ENCODE data around the gene SPTLC3. TPM values are rescaled to one million over a fixed set of nuclear protein-coding genes. Genes with fewer than 3 reads are reported as not detected.

SPTLC3 gene
- total and polyA plus RNA-seq, 4 donors = 1.4 to 12.1 (median 2.9) TPM

GRCh38 chr20:13180986-13181889, 172.5 kb downstream of the SPTLC3 start:
- intact Hi-C loops (cut with DNase I) = no loop called here
- no peak for ATAC-seq (ENCODE audit: low FRiP score)
- 71 to 78% methylated on average over 7 of the region's 7 CpGs for WGBS, 2 donors
- Histone ChIP-seq H3K4me1 (ENCODE audit: control insufficient read depth in 1 of 2, insufficient read depth in 2 of 2, low read length in 2 of 2) (peaks cover 0 to 1% of the 10 kb centered on the region in 2 donors), H3K27me3 (ENCODE audit: control insufficient read depth in 1 of 2, insufficient read depth in 2 of 2, low read length in 1 of 2) (no peaks in the 10 kb centered on the region), H3K9me3 (ENCODE audit: control insufficient read depth, low read length) (peaks cover 2% of the 10 kb centered on the region), H3K27ac (ENCODE audit: low read depth in 1 of 2, low read length in 2 of 2) (no peak overlapping the region), H3K36me3 (ENCODE audit: control insufficient read depth in 1 of 2, insufficient read depth in 2 of 2, low read length in 1 of 2) (no peaks in the 10 kb centered on the region), H3K4me3 (ENCODE audit: low read length in 2 of 2) (no peak overlapping the region)
- DNase-seq = no peak

GRCh38 chr20:13183005-13183404, 174.2 kb downstream of the SPTLC3 start:
- WGBS, 2 donors = 40 to 55% methylated on average over 1 of the region's 1 CpG
- no peaks in the 10 kb centered on the region for H3K27me3 ChIP-seq (ENCODE audit: control insufficient read depth in 1 of 2, insufficient read depth in 2 of 2, low read length in 1 of 2)
- peaks cover 2% of the 10 kb centered on the region for H3K9me3 ChIP-seq (ENCODE audit: control insufficient read depth, low read length)
- no peak overlapping the region for H3K4me3 ChIP-seq (ENCODE audit: low read length in 2 of 2)
- intact Hi-C loops (cut with DNase I) = no loop called here
- H3K4me1 ChIP-seq (ENCODE audit: control insufficient read depth in 1 of 2, insufficient read depth in 2 of 2, low read length in 2 of 2) = peaks cover 0 to 1% of the 10 kb centered on the region in 2 donors
- no peak overlapping the region for H3K27ac ChIP-seq (ENCODE audit: low read depth in 1 of 2, low read length in 2 of 2)
- ATAC-seq (ENCODE audit: low FRiP score) (no peak), DNase-seq (no peak)
- H3K36me3 ChIP-seq (ENCODE audit: control insufficient read depth in 1 of 2, insufficient read depth in 2 of 2, low read length in 1 of 2) = no peaks in the 10 kb centered on the region

DNA sequence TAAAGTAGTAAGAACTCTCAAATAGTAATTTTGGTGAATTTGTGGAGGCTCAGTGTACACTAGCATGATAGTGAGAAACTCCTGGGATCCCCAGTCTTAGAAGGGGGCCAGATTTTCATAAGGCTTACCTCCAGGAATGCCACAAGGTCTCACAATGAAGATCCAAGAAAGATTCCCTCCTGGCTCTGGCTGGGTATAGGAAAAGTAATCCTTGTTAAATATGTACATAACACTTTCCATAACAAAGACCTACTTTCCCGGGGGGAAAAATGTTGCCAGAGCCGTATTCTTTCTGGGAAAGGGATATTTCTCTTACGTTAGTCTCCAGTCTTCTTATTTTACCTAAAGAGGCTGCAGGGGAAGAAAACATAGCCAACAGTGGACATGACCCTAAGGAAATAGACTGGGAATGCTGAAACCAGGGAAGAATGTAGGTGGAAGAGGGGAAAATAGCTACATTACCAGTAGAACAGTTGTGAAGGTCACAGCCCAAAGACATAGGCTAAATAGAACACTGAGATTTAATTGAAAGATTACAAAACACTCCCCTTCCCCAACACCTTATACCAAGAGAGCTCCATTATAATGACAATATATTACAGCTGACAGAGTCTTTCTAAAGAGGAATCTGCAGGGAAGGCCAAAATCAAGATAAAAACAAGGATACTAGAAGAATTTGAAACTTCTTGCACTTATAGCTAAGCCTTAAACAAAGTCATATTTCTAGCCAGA, 177.4 kb downstream of the SPTLC3 start:
- Histone ChIP-seq H3K27ac (ENCODE audit: low read depth in 1 of 2, low read length in 2 of 2) (no peak overlapping the region), H3K27me3 (ENCODE audit: control insufficient read depth in 1 of 2, insufficient read depth in 2 of 2, low read length in 1 of 2) (no peaks in the 10 kb centered on the region), H3K4me3 (ENCODE audit: low read length in 2 of 2) (no peak overlapping the region), H3K36me3 (ENCODE audit: control insufficient read depth in 1 of 2, insufficient read depth in 2 of 2, low read length in 1 of 2) (no peaks in the 10 kb centered on the region), H3K9me3 (ENCODE audit: control insufficient read depth, low read length) (peaks cover under 1% of the 10 kb centered on the region), H3K4me1 (ENCODE audit: control insufficient read depth in 1 of 2, insufficient read depth in 2 of 2, low read length in 2 of 2) (peaks cover 0 to 1% of the 10 kb centered on the region in 2 donors)
- DNase-seq (no peak), ATAC-seq (ENCODE audit: low FRiP score) (no peak)
- intact Hi-C loops (cut with DNase I) = no loop called here
- WGBS, 2 donors = 47 to 53% methylated on average over 3 of the region's 3 CpGs

DNA sequence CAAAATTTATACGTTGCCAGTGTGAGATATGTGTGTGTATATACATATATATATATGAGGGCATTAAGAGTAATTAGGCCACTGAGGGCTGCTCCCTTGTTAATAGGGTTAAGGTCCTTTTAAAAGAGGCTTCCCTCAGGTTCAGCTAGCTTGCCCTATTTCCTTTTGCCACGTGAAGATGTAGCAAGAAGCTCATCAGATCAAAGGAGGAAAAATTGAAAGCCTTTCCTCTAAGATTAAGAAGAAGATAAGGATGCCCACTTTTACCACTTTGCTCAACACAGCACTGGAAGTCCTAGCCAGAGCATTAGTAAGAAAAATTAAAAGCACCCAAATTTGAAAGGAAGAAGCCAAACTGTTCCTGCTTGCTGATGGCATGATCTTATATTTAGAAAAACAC, 179.1 kb downstream of the SPTLC3 start:
- H3K27ac ChIP-seq (ENCODE audit: low read depth in 1 of 2, low read length in 2 of 2) = no peak overlapping the region
- WGBS, 2 donors = 63 to 77% methylated on average over 2 of the region's 2 CpGs
- peaks cover 0 to under 1% of the 10 kb centered on the region in 2 donors for H3K4me1 ChIP-seq (ENCODE audit: control insufficient read depth in 1 of 2, insufficient read depth in 2 of 2, low read length in 2 of 2)
- ATAC-seq (ENCODE audit: low FRiP score) (no peak), DNase-seq (no peak)
- H3K27me3 ChIP-seq (ENCODE audit: control insufficient read depth in 1 of 2, insufficient read depth in 2 of 2, low read length in 1 of 2) = no peaks in the 10 kb centered on the region
- intact Hi-C loops (cut with DNase I) = no loop called here
- H3K36me3 ChIP-seq (ENCODE audit: control insufficient read depth in 1 of 2, insufficient read depth in 2 of 2, low read length in 1 of 2) = no peaks in the 10 kb centered on the region
- H3K9me3 ChIP-seq (ENCODE audit: control insufficient read depth, low read length) = no peaks in the 10 kb centered on the region
- no peak overlapping the region for H3K4me3 ChIP-seq (ENCODE audit: low read length in 2 of 2)

GRCh38 chr20:13199279-13199678, 190.5 kb downstream of the SPTLC3 start:
- Histone ChIP-seq H3K4me3 (ENCODE audit: low read length in 2 of 2) (no peak overlapping the region), H3K9me3 (ENCODE audit: control insufficient read depth, low read length) (no peaks in the 10 kb centered on the region), H3K27ac (ENCODE audit: low read depth in 1 of 2, low read length in 2 of 2) (no peak overlapping the region), H3K36me3 (ENCODE audit: control insufficient read depth in 1 of 2, insufficient read depth in 2 of 2, low read length in 1 of 2) (no peaks in the 10 kb centered on the region), H3K4me1 (ENCODE audit: control insufficient read depth in 1 of 2, insufficient read depth in 2 of 2, low read length in 2 of 2) (no peaks in the 10 kb centered on the region), H3K27me3 (ENCODE audit: control insufficient read depth in 1 of 2, insufficient read depth in 2 of 2, low read length in 1 of 2) (no peaks in the 10 kb centered on the region)
- ATAC-seq (ENCODE audit: low FRiP score) (no peak), DNase-seq (no peak)
- 41 to 63% methylated on average over 2 of the region's 2 CpGs for WGBS, 2 donors
- intact Hi-C loops (cut with DNase I) = no loop called here

GRCh38 chr20:13200767-13201500, 192.2 kb downstream of the SPTLC3 start:
- ATAC-seq (ENCODE audit: low FRiP score) (no peak), DNase-seq (no peak)
- no peaks in the 10 kb centered on the region for H3K36me3 ChIP-seq (ENCODE audit: control insufficient read depth in 1 of 2, insufficient read depth in 2 of 2, low read length in 1 of 2)
- no peak overlapping the region for H3K27ac ChIP-seq (ENCODE audit: low read depth in 1 of 2, low read length in 2 of 2)
- no peaks in the 10 kb centered on the region for H3K27me3 ChIP-seq (ENCODE audit: control insufficient read depth in 1 of 2, insufficient read depth in 2 of 2, low read length in 1 of 2)
- intact Hi-C loops (cut with DNase I) = no loop called here
- H3K9me3 ChIP-seq (ENCODE audit: control insufficient read depth, low read length) = no peaks in the 10 kb centered on the region
- no peak overlapping the region for H3K4me3 ChIP-seq (ENCODE audit: low read length in 2 of 2)
- WGBS, 2 donors = 43 to 48% methylated on average over 5 of the region's 5 CpGs
- no peaks in the 10 kb centered on the region for H3K4me1 ChIP-seq (ENCODE audit: control insufficient read depth in 1 of 2, insufficient read depth in 2 of 2, low read length in 2 of 2)

GRCh38 chr20:13202565-13202964, 193.8 kb downstream of the SPTLC3 start:
- Histone ChIP-seq H3K9me3 (ENCODE audit: control insufficient read depth, low read length) (no peaks in the 10 kb centered on the region), H3K36me3 (ENCODE audit: control insufficient read depth in 1 of 2, insufficient read depth in 2 of 2, low read length in 1 of 2) (no peaks in the 10 kb centered on the region), H3K4me3 (ENCODE audit: low read length in 2 of 2) (no peak overlapping the region), H3K27ac (ENCODE audit: low read depth in 1 of 2, low read length in 2 of 2) (no peak overlapping the region), H3K4me1 (ENCODE audit: control insufficient read depth in 1 of 2, insufficient read depth in 2 of 2, low read length in 2 of 2) (no peaks in the 10 kb centered on the region), H3K27me3 (ENCODE audit: control insufficient read depth in 1 of 2, insufficient read depth in 2 of 2, low read length in 1 of 2) (no peaks in the 10 kb centered on the region)
- ATAC-seq (ENCODE audit: low FRiP score) (no peak), DNase-seq (no peak)
- intact Hi-C loops (cut with DNase I) = no loop called here
- WGBS, 2 donors = 39 to 48% methylated on average over 6 of the region's 6 CpGs

- no peaks in the 10 kb centered on the region for H3K36me3 ChIP-seq (ENCODE audit: control insufficient read depth in 1 of 2, insufficient read depth in 2 of 2, low read length in 1 of 2)
- ATAC-seq (ENCODE audit: low FRiP score) (no peak), DNase-seq (no peak)
- H3K27ac ChIP-seq (ENCODE audit: low read depth in 1 of 2, low read length in 2 of 2) = no peak overlapping the region
- no peak overlapping the region for H3K4me3 ChIP-seq (ENCODE audit: low read length in 2 of 2)
- intact Hi-C loops (cut with DNase I) = no loop called here
- 80 to 82% methylated on average over 4 of the region's 4 CpGs for WGBS, 2 donors
- H3K9me3 ChIP-seq (ENCODE audit: control insufficient read depth, low read length) = no peaks in the 10 kb centered on the region
- H3K27me3 ChIP-seq (ENCODE audit: control insufficient read depth in 1 of 2, insufficient read depth in 2 of 2, low read length in 1 of 2) = no peaks in the 10 kb centered on the region
- H3K4me1 ChIP-seq (ENCODE audit: control insufficient read depth in 1 of 2, insufficient read depth in 2 of 2, low read length in 2 of 2) = no peaks in the 10 kb centered on the region
These were observed 196.7 kb downstream of the SPTLC3 start for GRCh38 chr20:13205425-13205824.

Measured in aorta (tissue), 5 donors.